ENCODE data around the gene HOXA3. TPM values are rescaled to one million over a fixed set of nuclear protein-coding genes. Genes with fewer than 3 reads are reported as not detected.

The HOXA3 gene
- total and polyA plus RNA-seq, 2 of the 8 experiments (the other 6 are each of a cell fraction or from before 2014, with no cell fraction given) = not detected

- Histone ChIP-seq H4K20me1 (replicated peaks in 1 of 2; ENCODE audit: control insufficient read depth in 1 of 2, insufficient read depth in 2 of 2, low read length in 2 of 2) (peaks cover 21 to 38% of the 10 kb centered on the region in 2 experiments), H2BK120ac (replicated peaks; ENCODE audit: low read depth, low read length) (no peak overlapping the region), H2BK15ac (ENCODE audit: low read length) (no peak overlapping the region), H3K23ac (ENCODE audit: insufficient read length) (no peak overlapping the region), H3K79me2 (ENCODE audit: control insufficient read depth in 1 of 2, insufficient read depth in 2 of 2, low read length in 2 of 2) (no peaks in the 10 kb centered on the region), H2AK5ac (ENCODE audit: low read depth, low read length) (no peak overlapping the region), H3K79me1 (ENCODE audit: low read depth, low read length) (no peaks in the 10 kb centered on the region), H3K4me1 (replicated peaks in 1 of 4; ENCODE audit: control insufficient read depth in 3 of 4, insufficient read depth in 4 of 4, low read length in 3 of 4) (no peaks in the 10 kb centered on the region; a peak in 3 of 7 replicates), H2BK5ac (ENCODE audit: low read depth, low read length) (no peak overlapping the region), H2BK12ac (ENCODE audit: low read depth, low read length) (no peak overlapping the region), H3K36me3 (ENCODE audit: control insufficient read depth in 2 of 4, insufficient read depth in 4 of 4, low read length in 3 of 4) (peaks cover 0 to 12% (median 0%) of the 10 kb centered on the region in 4 experiments; a peak in 1 of 8 replicates), H3K27me3 (replicated peaks in 1 of 4; ENCODE audit: control insufficient read depth in 3 of 4, extremely low read depth in 1 of 4, insufficient read depth in 3 of 4, low read length in 3 of 4) (peaks cover 95 to 100% (median 99%) of the 10 kb centered on the region in 4 experiments), H3K4me3 (ENCODE audit: extremely low read depth in 1 of 4, insufficient read depth in 2 of 4, low read depth in 3 of 4, low read length in 4 of 4) (no peak overlapping the region), H2AFZ (ENCODE audit: low read length) (no peak overlapping the region), H3K9me3 (ENCODE audit: insufficient read depth in 2 of 2, low read depth in 1 of 2, low read length in 1 of 2) (peaks cover 0 to 6% of the 10 kb centered on the region in 2 experiments; a peak in 1 of 4 replicates), H4K5ac (ENCODE audit: insufficient read length, low read depth, low read length) (no peak overlapping the region), H4K91ac (replicated peaks; ENCODE audit: insufficient read length, low read length) (no peak overlapping the region), H3K18ac (ENCODE audit: extremely low read depth, low read length) (no peak overlapping the region), H3K56ac (replicated peaks; ENCODE audit: insufficient read length, low read depth, low read length) (no peak overlapping the region), H3K14ac (ENCODE audit: insufficient read length) (no peak overlapping the region), H3K4ac (replicated peaks; ENCODE audit: insufficient read length, low read depth, low read length) (no peak overlapping the region), H3K23me2 (ENCODE audit: low read depth, low read length) (no peaks in the 10 kb centered on the region), H3K9ac (replicated peaks in 1 of 4; ENCODE audit: extremely low read depth in 1 of 4, low read depth in 3 of 4, low read length in 3 of 4) (no peak overlapping the region), H2BK20ac (ENCODE audit: low read length) (no peak overlapping the region), H3K4me2 (ENCODE audit: insufficient read depth in 1 of 2, low read depth in 2 of 2, low read length in 2 of 2) (no peak overlapping the region), H3K27ac (ENCODE audit: low read depth, low read length) (no peak overlapping the region), H4K8ac (ENCODE audit: extremely low read depth, insufficient read depth, low read length) (no peak overlapping the region)
- ChIA-PET POLR2A (ENCODE audit: partially characterized antibody) (interaction anchor here (1.5 kb wide), 1 partner anchor 10 kb away, joined by 4 read pairs; the partner anchor contains the start of gene HOXA7), CTCF (ENCODE audit: partially characterized antibody) (interaction anchor here (1.1 to 5.2 kb wide), 8 partner anchors 9 to 24 kb away, joined by 3 to 29 read pairs (median 7); partner anchors contain the start of genes HOXA3 and HOXA5)
- FAIRE-seq (no peak), DNase-seq (ENCODE audit: low read depth in 1 of 2, low spot score in 2 of 2) (no peak)
- 13% methylated on average over 50 of the region's 50 CpGs; no CpG with 5 or more reads in 1 of the 2 experiments for WGBS, 2 experiments (ENCODE audit: extremely low coverage in 1 of 2, insufficient coverage in 1 of 2, insufficient read length in 1 of 2, insufficient replicate concordance in 2 of 2, low coverage in 1 of 2, low lambda C conversion rate in 2 of 2, missing lambda C conversion rate in 1 of 2)
- TF ChIP-seq EP300 (IDR thresholded peaks at IDR 0.05; ENCODE audit: borderline replicate concordance in 1 of 2, low read depth in 2 of 2, low read length in 2 of 2) = no peak
- peak; percentile 74 for TF ChIP-seq RNF2 (IDR thresholded peaks at IDR 0.05; ENCODE audit: borderline replicate concordance, low read depth, low read length, missing control alignments, poor library complexity, severe bottlenecking)
- TF ChIP-seq HDAC2 (IDR thresholded peaks at IDR 0.05; ENCODE audit: borderline replicate concordance in 1 of 2, low read depth in 2 of 2, low read length in 2 of 2) = no peak
- TF ChIP-seq CTBP2 (IDR thresholded peaks at IDR 0.05; ENCODE audit: borderline replicate concordance, insufficient read depth, insufficient read length, low read length) = peak; percentile 65
- TF ChIP-seq SUZ12 (IDR thresholded peaks at IDR 0.05; ENCODE audit: low read length) = peak; percentile 98
- TF ChIP-seq EZH2 (IDR thresholded peaks at IDR 0.05; ENCODE audit: low read depth, low read length, severe bottlenecking) = peak; percentile 98
- TF ChIP-seq SIN3A (conservative IDR thresholded peaks at IDR 0.05 in 1 of 2, IDR thresholded peaks at IDR 0.05 in 1 of 2; ENCODE audit: low read depth in 1 of 2, low read length in 2 of 2) = no peak
- no peak for TF ChIP-seq CREB1 (IDR thresholded peaks at IDR 0.05)
Observed at GRCh38 chr7:27166531-27167505, 14.4 kb upstream of the HOXA3 start.
